Measurements from ENCODE around the gene RHBDL1.

Gene RHBDL1

DNA sequence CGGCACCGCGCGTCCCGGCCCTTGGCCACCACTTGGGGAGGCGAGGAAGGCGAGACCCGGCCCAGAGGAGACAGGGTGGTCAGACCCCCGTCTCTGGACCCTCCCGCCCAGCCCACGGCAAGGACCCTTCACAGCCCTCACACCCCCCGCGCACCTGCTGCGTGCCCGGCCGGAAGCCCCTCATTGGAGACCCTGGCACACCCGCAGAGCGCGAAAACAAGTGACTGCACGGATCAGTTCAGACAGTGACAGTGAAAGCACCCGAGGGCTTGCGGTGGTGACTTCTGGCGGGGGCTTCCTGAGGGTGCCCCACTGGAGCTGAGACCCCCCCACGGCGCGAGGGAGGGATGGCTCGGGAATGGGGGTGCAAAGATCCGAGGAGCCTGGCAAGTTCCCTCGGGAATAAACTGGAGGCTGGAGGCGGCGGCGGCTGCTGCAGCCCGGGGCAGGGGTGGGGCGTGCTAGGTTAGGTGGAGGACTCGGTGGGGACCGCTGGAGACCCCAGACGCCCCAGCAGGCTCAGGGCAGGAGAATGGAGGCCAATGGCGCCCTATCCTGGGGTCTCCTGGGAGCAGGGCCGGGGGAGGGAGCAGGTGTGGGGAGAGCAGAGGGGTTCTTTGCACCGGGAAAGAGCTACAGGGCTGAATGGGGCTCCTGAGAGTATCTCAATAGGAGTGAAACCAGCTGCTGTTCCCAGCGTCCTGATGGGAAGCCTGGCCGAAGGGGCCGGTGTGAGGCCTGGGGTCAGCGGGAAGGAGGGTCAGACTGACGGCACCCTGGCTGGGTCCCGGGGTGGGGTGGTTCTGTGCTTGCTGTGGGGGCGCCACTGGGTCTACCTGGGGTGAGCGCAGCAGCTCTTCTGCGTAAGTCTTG is 31.0 kb downstream of the RHBDL1 start:
- TF ChIP-seq, protein P1, sequence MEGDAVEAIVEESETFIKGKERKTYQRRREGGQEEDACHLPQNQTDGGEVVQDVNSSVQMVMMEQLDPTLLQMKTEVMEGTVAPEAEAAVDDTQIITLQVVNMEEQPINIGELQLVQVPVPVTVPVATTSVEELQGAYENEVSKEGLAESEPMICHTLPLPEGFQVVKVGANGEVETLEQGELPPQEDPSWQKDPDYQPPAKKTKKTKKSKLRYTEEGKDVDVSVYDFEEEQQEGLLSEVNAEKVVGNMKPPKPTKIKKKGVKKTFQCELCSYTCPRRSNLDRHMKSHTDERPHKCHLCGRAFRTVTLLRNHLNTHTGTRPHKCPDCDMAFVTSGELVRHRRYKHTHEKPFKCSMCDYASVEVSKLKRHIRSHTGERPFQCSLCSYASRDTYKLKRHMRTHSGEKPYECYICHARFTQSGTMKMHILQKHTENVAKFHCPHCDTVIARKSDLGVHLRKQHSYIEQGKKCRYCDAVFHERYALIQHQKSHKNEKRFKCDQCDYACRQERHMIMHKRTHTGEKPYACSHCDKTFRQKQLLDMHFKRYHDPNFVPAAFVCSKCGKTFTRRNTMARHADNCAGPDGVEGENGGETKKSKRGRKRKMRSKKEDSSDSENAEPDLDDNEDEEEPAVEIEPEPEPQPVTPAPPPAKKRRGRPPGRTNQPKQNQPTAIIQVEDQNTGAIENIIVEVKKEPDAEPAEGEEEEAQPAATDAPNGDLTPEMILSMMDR (IDR thresholded peaks at IDR 0.05; ENCODE audit: extremely low read depth, insufficient read depth, missing control alignments) = no peak
- DNase-seq (ENCODE audit: low spot score) = no peak
- in situ Hi-C loops (cut with MboI; ENCODE audit: low pct_unique_long_range_greater_than_20kb, low sequenced_read_pairs, unreplicated experiment) = no loop called here

DNA sequence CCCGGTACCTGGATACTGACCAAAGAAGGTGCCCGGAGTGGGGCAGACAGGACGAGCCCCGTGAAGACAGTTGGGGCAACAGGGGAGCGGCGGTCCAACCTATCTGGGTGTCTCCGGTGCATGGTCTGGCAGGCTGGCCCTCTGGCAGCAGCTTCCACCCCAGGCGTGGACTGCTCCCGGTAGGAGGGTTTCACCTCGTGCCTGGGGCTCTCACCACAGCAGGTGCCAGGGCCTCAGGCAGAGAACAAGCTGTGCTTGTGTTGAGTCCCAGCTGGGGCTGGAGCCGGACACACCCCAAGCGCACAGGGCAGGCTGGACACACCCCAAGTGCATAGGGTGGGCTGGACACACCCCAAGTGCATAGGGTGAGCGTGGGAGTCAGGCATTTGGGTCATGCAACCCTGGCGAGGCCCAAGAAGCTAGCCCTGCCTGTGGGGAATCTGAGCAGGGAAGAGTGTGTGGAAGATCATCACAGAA is 31.6 kb downstream of the RHBDL1 start:
- in situ Hi-C loops (cut with MboI; ENCODE audit: low pct_unique_long_range_greater_than_20kb, low sequenced_read_pairs, unreplicated experiment) = no loop called here
- DNase-seq (ENCODE audit: low spot score) = no peak
- TF ChIP-seq, protein P1 (IDR thresholded peaks at IDR 0.05; ENCODE audit: extremely low read depth, insufficient read depth, missing control alignments) = no peak

DNA sequence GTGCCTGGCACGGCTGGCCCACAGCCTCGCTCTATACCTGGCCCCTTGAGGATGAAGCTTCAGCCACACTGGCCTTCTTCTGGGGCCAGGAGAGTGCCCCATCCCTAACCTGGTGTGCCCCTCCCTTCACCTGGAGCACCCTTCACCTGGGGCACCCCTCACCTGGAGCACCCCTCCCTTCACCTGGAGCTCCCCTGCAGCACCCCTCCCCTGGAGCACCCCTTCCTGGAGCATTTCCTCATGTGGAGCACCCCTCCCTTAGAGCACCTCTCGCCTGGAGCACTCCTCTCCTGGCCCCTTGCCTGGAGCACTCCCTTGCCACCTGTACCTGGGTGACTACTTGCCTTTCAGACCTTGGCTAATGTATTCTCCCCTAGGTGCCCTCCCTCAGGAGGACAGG is 32.5 kb downstream of the RHBDL1 start:
- DNase-seq (ENCODE audit: low spot score) = no peak
- in situ Hi-C loops (cut with MboI; ENCODE audit: low pct_unique_long_range_greater_than_20kb, low sequenced_read_pairs, unreplicated experiment) = no loop called here
- TF ChIP-seq, protein P1 (IDR thresholded peaks at IDR 0.05; ENCODE audit: extremely low read depth, insufficient read depth, missing control alignments) = no peak

DNA sequence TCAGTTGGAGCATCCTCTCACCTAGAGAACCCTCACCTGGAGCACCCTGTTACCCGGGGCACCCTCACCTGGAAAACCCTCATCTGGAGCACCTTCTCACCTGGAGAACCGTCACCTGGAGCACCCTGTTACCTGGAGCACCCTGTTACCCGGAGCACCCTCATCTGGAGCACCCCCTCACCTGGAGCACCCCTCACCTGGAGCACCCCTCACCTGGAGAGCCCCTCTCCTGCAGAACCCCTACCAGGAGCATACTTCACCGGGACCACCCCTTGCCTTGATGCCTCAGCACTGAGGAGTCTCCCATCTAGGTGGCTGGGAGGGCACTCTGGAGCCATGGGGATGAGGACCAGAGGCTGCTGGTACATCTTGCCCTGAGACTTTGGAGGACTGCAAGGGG is 33.5 kb downstream of the RHBDL1 start:
- TF ChIP-seq, protein P1 (IDR thresholded peaks at IDR 0.05; ENCODE audit: extremely low read depth, insufficient read depth, missing control alignments) = no peak
- DNase-seq (ENCODE audit: low spot score) = no peak
- in situ Hi-C loops (cut with MboI; ENCODE audit: low pct_unique_long_range_greater_than_20kb, low sequenced_read_pairs, unreplicated experiment) = no loop called here

GRCh38 chr16:709566-710499 is 34.4 kb downstream of the RHBDL1 start:
- DNase-seq (ENCODE audit: low spot score) = no peak
- TF ChIP-seq, protein P1 (IDR thresholded peaks at IDR 0.05; ENCODE audit: extremely low read depth, insufficient read depth, missing control alignments) = no peak
- in situ Hi-C loops (cut with MboI; ENCODE audit: low pct_unique_long_range_greater_than_20kb, low sequenced_read_pairs, unreplicated experiment) = loop anchor here (5.0 kb wide), 1 partner anchor 77 kb away; the partner anchor contains the start of genes CHTF18 and RPUSD1

- TF ChIP-seq, protein P1 (IDR thresholded peaks at IDR 0.05; ENCODE audit: extremely low read depth, insufficient read depth, missing control alignments) = no peak
- in situ Hi-C loops (cut with MboI; ENCODE audit: low pct_unique_long_range_greater_than_20kb, low sequenced_read_pairs, unreplicated experiment) = loop anchor here (5.0 kb wide), 1 partner anchor 77 kb away; the partner anchor contains the start of genes CHTF18 and RPUSD1
- no peak for DNase-seq (ENCODE audit: low spot score)
Measured at GRCh38 chr16:710500-711075, 35.1 kb downstream of the RHBDL1 start.

Data from GM13977 (cell line).